H9 (cell line): Measurements from ENCODE around the gene SELENOH. TPM values are rescaled to one million over a fixed set of nuclear protein-coding genes. Genes with fewer than 3 reads are reported as not detected.
A peak's percentile ranks its signal among the peaks of the same experiment; 100 is the strongest.

Experiments
- DNase-seq: peaks from one replicate; pipeline ENCODE4 v3.0.0-alpha.2; 2017
- H2AFZ ChIP-seq: one replicate; pipeline ENCODE4 v1.6.1; 2013; ENCODE audit warnings: mild to moderate bottlenecking, low read length, control low read depth, moderate library complexity
- H2AK5ac ChIP-seq: 2 replicates; pipeline ENCODE4 v1.6.1; 2013; ENCODE audit warnings: low read length, control low read depth, mixed read lengths; ENCODE audit not compliant: insufficient read length
- H2BK120ac ChIP-seq: one replicate; pipeline ENCODE4 v1.6.1; 2013; ENCODE audit warnings: low read depth, mild to moderate bottlenecking, low read length, control low read depth, inconsistent platforms; ENCODE audit not compliant: poor library complexity, severe bottlenecking
- H2BK12ac ChIP-seq: 2 replicates; pipeline ENCODE4 v1.6.1; 2013; ENCODE audit warnings: low read length, control low read depth, mixed read lengths, low read depth; ENCODE audit not compliant: insufficient read length
- H2BK15ac ChIP-seq: 2 replicates; pipeline ENCODE4 v1.6.1; 2013; ENCODE audit warnings: low read depth, low read length, control low read depth
- H2BK20ac ChIP-seq: one replicate; pipeline ENCODE4 v1.6.1; 2013; ENCODE audit warnings: low read depth, mild to moderate bottlenecking, low read length, control low read depth, inconsistent platforms; ENCODE audit not compliant: poor library complexity, severe bottlenecking
- H2BK5ac ChIP-seq: 2 replicates; pipeline ENCODE4 v1.6.1; 2013; ENCODE audit warnings: low read length, control low read depth, mixed read lengths; ENCODE audit not compliant: insufficient read length
- H3K14ac ChIP-seq: 2 replicates; pipeline ENCODE4 v1.6.1; 2013; ENCODE audit warnings: low read length, control low read depth; ENCODE audit not compliant: insufficient read depth
- H3K18ac ChIP-seq: 2 replicates; pipeline ENCODE4 v1.6.1; 2013; ENCODE audit warnings: low read depth, mild to moderate bottlenecking, mixed read lengths, low read length, control low read depth; ENCODE audit not compliant: insufficient read length
- H3K23ac ChIP-seq: 2 replicates; pipeline ENCODE4 v1.6.1; 2013; ENCODE audit warnings: low read length, control low read depth, mixed read lengths, low read depth; ENCODE audit not compliant: insufficient read length
- H3K23me2 ChIP-seq: 2 replicates; pipeline ENCODE4 v1.6.1; 2013; ENCODE audit warnings: low read depth, mild to moderate bottlenecking, mixed read lengths, low read length, control low read depth; ENCODE audit not compliant: insufficient read length, poor library complexity, severe bottlenecking
- H3K27ac ChIP-seq: 2 replicates; pipeline ENCODE4 v1.5.1; 2013; ENCODE audit warnings: low read length, control low read depth, mixed read lengths, low read depth; ENCODE audit not compliant: insufficient read length
- H3K27me3 ChIP-seq: 2 replicates; pipeline ENCODE4 v1.6.1; 2013; ENCODE audit warnings: low read length, control low read depth, inconsistent platforms; ENCODE audit not compliant: insufficient read depth
- H3K4ac ChIP-seq: 2 replicates; pipeline ENCODE4 v1.6.1; 2013; ENCODE audit warnings: low read depth, mild to moderate bottlenecking, control low read depth, inconsistent platforms, low read length, moderate library complexity
- H3K4me1 ChIP-seq: 2 replicates; pipeline ENCODE4 v1.6.1; 2013; ENCODE audit warnings: low read length, control low read depth, inconsistent platforms; ENCODE audit not compliant: insufficient read depth
- H3K4me2 ChIP-seq: 2 replicates; pipeline ENCODE4 v1.6.1; 2013; ENCODE audit warnings: low read length, control low read depth, mixed read lengths; ENCODE audit not compliant: insufficient read length, insufficient read depth
- H3K56ac ChIP-seq: 2 replicates; pipeline ENCODE4 v1.6.1; 2013; ENCODE audit warnings: low read depth, mild to moderate bottlenecking, mixed read lengths, low read length, control low read depth; ENCODE audit not compliant: insufficient read length
- H3K79me1 ChIP-seq: 2 replicates; pipeline ENCODE4 v1.6.1; 2013; ENCODE audit warnings: low read depth, mild to moderate bottlenecking, moderate library complexity, low read length, control low read depth, inconsistent platforms; ENCODE audit not compliant: insufficient read depth, poor library complexity, severe bottlenecking
- H3K79me2 ChIP-seq: 2 replicates; pipeline ENCODE4 v1.6.1; 2013; ENCODE audit warnings: low read length, control low read depth, inconsistent platforms; ENCODE audit not compliant: insufficient read depth
- H3K9ac ChIP-seq: 2 replicates; pipeline ENCODE4 v1.6.1; 2013; ENCODE audit warnings: low read length, control low read depth, mixed read lengths; ENCODE audit not compliant: insufficient read length; ENCODE audit errors: extremely low read depth
- H3K9me3 ChIP-seq: one replicate; pipeline ENCODE4 v1.6.1; 2013; ENCODE audit warnings: low read depth, low read length, inconsistent platforms; ENCODE audit not compliant: control insufficient read depth
- H3T11ph ChIP-seq: one replicate; pipeline ENCODE4 v1.6.1; 2013; ENCODE audit warnings: mild to moderate bottlenecking, low read length, control low read depth, inconsistent platforms
- H4K20me1 ChIP-seq: one replicate; pipeline ENCODE4 v1.6.1; 2013; ENCODE audit not compliant: control insufficient read depth, insufficient read length, insufficient read depth
- H4K5ac ChIP-seq: 2 replicates; pipeline ENCODE4 v1.6.1; 2013; ENCODE audit warnings: low read depth, mild to moderate bottlenecking, mixed read lengths, low read length, control low read depth; ENCODE audit not compliant: insufficient read length
- H4K8ac ChIP-seq: replicated peaks from 2 replicates; pipeline ENCODE4 v1.6.1; 2013; ENCODE audit warnings: low read length, control low read depth, mixed read lengths, low read depth; ENCODE audit not compliant: insufficient read length
- H4K91ac ChIP-seq: 2 replicates; pipeline ENCODE4 v1.6.1; 2013; ENCODE audit warnings: low read depth, mild to moderate bottlenecking, moderate library complexity, mixed read lengths, low read length, control low read depth; ENCODE audit not compliant: insufficient read length
- H3K27ac Mint-ChIP-seq, 3 experiments: 2 replicates in 2 of 3; 3 replicates in 1 of 3; pipeline ENCODE4 v1.8.0; 2020 to 2021; ENCODE audit warnings: mixed read lengths in 3 of 3, mild to moderate bottlenecking in 1 of 3, moderate library complexity in 1 of 3
- H3K27me3 Mint-ChIP-seq: 2 replicates; pipeline ENCODE4 v1.8.0; 2021; ENCODE audit warnings: low read depth, mild to moderate bottlenecking, moderate library complexity, mixed read lengths
- H3K36me3 Mint-ChIP-seq, 3 experiments: 2 replicates in 2 of 3; 3 replicates in 1 of 3; pipeline ENCODE4 v1.8.0; 2020 to 2021; ENCODE audit warnings: low read depth in 3 of 3, mixed read lengths in 3 of 3; ENCODE audit not compliant: insufficient read depth in 1 of 3
- H3K4me1 Mint-ChIP-seq, 2 experiments: 2 replicates each; pipeline ENCODE4 v1.8.0; 2020; ENCODE audit warnings: mixed read lengths in 2 of 2
- H3K4me3 Mint-ChIP-seq, 2 experiments: 2 replicates in 1 of 2; 3 replicates in 1 of 2; pipeline ENCODE4 v1.8.0; 2020 to 2021; ENCODE audit warnings: mild to moderate bottlenecking in 2 of 2, mixed read lengths in 2 of 2, moderate library complexity in 1 of 2
- H3K9me3 Mint-ChIP-seq, 2 experiments: 2 replicates in 1 of 2; 3 replicates in 1 of 2; pipeline ENCODE4 v1.8.0; 2020; ENCODE audit warnings: mild to moderate bottlenecking in 2 of 2, mixed read lengths in 2 of 2, moderate library complexity in 1 of 2
- CTCF ChIP-seq: fragments of 200-600 bp; sonication (generic); conservative IDR thresholded peaks from 3 replicates; pipeline ENCODE4 v1.8.0; 2021; ENCODE audit warnings: antibody characterized with exemption, mild to moderate bottlenecking
- WGBS: extraction: QIAGEN DNeasy Blood & Tissue Kit; methylation state at CpG from one replicate; pipeline ENCODE4 v1.1.7; 2013; ENCODE audit warnings: missing lambda C conversion rate, low lambda C conversion rate, mixed read lengths; ENCODE audit not compliant: insufficient read length; ENCODE audit errors: extremely low coverage; 5-methylcytosine and 5-hydroxymethylcytosine counted together
- total RNA-seq: library from RNA; stranded (reverse); gene quantifications from 2 replicates; pipeline ENCODE4 v1.2.1, GENCODE V29; 2021

The SELENOH gene
- total RNA-seq, 1 experiment from 2014 or later: 251 TPM

GRCh38 chr11:57761301-57762234 is 20.3 kb downstream of the SELENOH start, which contains the start of gene CTNND1:
TSS of gene CTNND1 (plus strand) at chr11:57761802. CDS start at chr11:57791479, 29,677 bp downstream.
- Histone ChIP-seq H3K23ac (no peak within 1 kb of the TSS), H3K4me2 (peak within 1 kb of the TSS; percentile 92), H3T11ph (peak within 1 kb of the TSS; percentile 99), H3K27ac (peak within 1 kb of the TSS; percentile 98), H3K79me1 (no peaks in the 10 kb centered on the region), H2BK15ac (no peak within 1 kb of the TSS), H2BK120ac (peak within 1 kb of the TSS; percentile 99), H3K56ac (peak within 1 kb of the TSS; percentile 91), H2BK12ac (peak within 1 kb of the TSS; percentile 80), H3K4ac (peak within 1 kb of the TSS; percentile 89; the same call in 1 of the 2 replicates), H2AFZ (peak within 1 kb of the TSS; percentile 98), H3K79me2 (peaks cover 37% of the 10 kb centered on the region), H3K9ac (peak within 1 kb of the TSS; percentile 99), H3K14ac (peak within 1 kb of the TSS; percentile 89; the same call in 1 of the 2 replicates), H3K18ac (peak within 1 kb of the TSS; percentile 91), H4K8ac (no peak within 1 kb of the TSS), H3K27me3 (no peaks in the 10 kb centered on the region), H2BK20ac (peak within 1 kb of the TSS; percentile 1), H3K23me2 (peaks cover 7% of the 10 kb centered on the region), H3K9me3 (no peaks in the 10 kb centered on the region), H4K20me1 (no peaks in the 10 kb centered on the region), H3K4me1 (no peaks in the 10 kb centered on the region; the same call in 1 of the 2 replicates), H2BK5ac (peak within 1 kb of the TSS; percentile 65), H4K91ac (no peak within 1 kb of the TSS), H4K5ac (peak within 1 kb of the TSS; percentile 63), H2AK5ac (no peak within 1 kb of the TSS)
- peaks cover 2 to 12% (median 9%) of the 10 kb centered on the region in 3 experiments; a peak in 6 of 7 replicates for H3K36me3 Mint-ChIP-seq
- peak within 1 kb of the TSS; percentile 98 to 100 (median 100) for H3K27ac Mint-ChIP-seq
- TF ChIP-seq CTCF: no peak
- DNase-seq: peak; percentile 92
- WGBS: no CpG with 5 or more reads among the region's 13 CpGs
- H3K4me3 Mint-ChIP-seq: peak within 1 kb of the TSS; percentile 93 to 96
- H3K4me1 Mint-ChIP-seq: peaks cover 32 to 34% of the 10 kb centered on the region in 2 experiments
- H3K27me3 Mint-ChIP-seq: no peaks in the 10 kb centered on the region
- H3K9me3 Mint-ChIP-seq: 0 out of 5 replicates have a peak, but pooled peaks cover 0 to 3% of the 10 kb centered on the region in 2 experiments
